Stimulated activated CD8-positive, alpha-beta memory T cell treated with anti-CD3 and anti-CD28 coated beads, Interleukin-2, amount 100 ng/mL, for 48 hours (primary cell): Measurements from ENCODE around the gene FMR1NB.

Experiments used
- DNase-seq, 2 donors: peaks; one replicate each; pipeline ENCODE4 v3.0.0-alpha.2; 2020; ENCODE audit warnings: low read depth in 2 of 2

FMR1NB gene

GRCh38 chrX:147981038-147981752 is at the start of gene FMR1NB:
FMR1NB (plus strand) TSS chrX:147981337; CDS start chrX:147981403, 66 bp downstream.
- no peak for DNase-seq

- DNase-seq: no peak
Observed at GRCh38 chrX:147933815-147934214, 47.3 kb upstream of the FMR1NB start.

GRCh38 chrX:147935156-147935758 is 45.9 kb upstream of the FMR1NB start:
- no peak for DNase-seq

GRCh38 chrX:147945286-147945685 is 35.9 kb upstream of the FMR1NB start:
- no peak for DNase-seq

- DNase-seq: no peak
Observed at GRCh38 chrX:147948531-147948930, 32.6 kb upstream of the FMR1NB start.

- no peak for DNase-seq
Observed at GRCh38 chrX:147950352-147950751, 30.8 kb upstream of the FMR1NB start.

- DNase-seq: no peak
Observed at GRCh38 chrX:147953976-147954375, 27.2 kb upstream of the FMR1NB start.

GRCh38 chrX:147957291-147957690 is 23.8 kb upstream of the FMR1NB start:
- DNase-seq: no peak

- no peak for DNase-seq
Observed at GRCh38 chrX:147958291-147958690, 22.8 kb upstream of the FMR1NB start.

GRCh38 chrX:147960722-147961121 is 20.4 kb upstream of the FMR1NB start:
- DNase-seq: no peak

- no peak for DNase-seq
Observed at GRCh38 chrX:147962476-147962875, 18.7 kb upstream of the FMR1NB start.

GRCh38 chrX:147978931-147979330 is 2.2 kb upstream of the FMR1NB start:
- DNase-seq: no peak

- DNase-seq: no peak
Observed at GRCh38 chrX:148020329-148020728, 39.2 kb downstream of the FMR1NB start.

GRCh38 chrX:148024425-148025148 is 43.5 kb downstream of the FMR1NB start:
- DNase-seq: no peak

GRCh38 chrX:148035380-148035779 is 54.2 kb downstream of the FMR1NB start:
- no peak for DNase-seq

- DNase-seq: no peak
Observed at GRCh38 chrX:148037020-148037419, 55.9 kb downstream of the FMR1NB start.

- DNase-seq: peak in 1 of 2 donors; percentile 0
Observed at GRCh38 chrX:148043271-148043855, 62.2 kb downstream of the FMR1NB start.

GRCh38 chrX:148047200-148047599 is 66.1 kb downstream of the FMR1NB start:
- no peak for DNase-seq

GRCh38 chrX:148049441-148049840 is 68.3 kb downstream of the FMR1NB start:
- no peak for DNase-seq

GRCh38 chrX:148051973-148052372 is 70.8 kb downstream of the FMR1NB start:
- no peak for DNase-seq

GRCh38 chrX:148067285-148067684 is 86.1 kb downstream of the FMR1NB start:
- DNase-seq: no peak

GRCh38 chrX:148069759-148070503 is 88.8 kb downstream of the FMR1NB start:
- DNase-seq: no peak
